Keratinocyte (primary cell): Measurements from ENCODE around the gene ODF2L.

Experiments
- EZH2 ChIP-seq: IDR thresholded peaks from one replicate; pipeline ENCODE4 v1.6.1; 2012; ENCODE audit warnings: inconsistent platforms, mild to moderate bottlenecking, low read length, moderate library complexity
- TF ChIP-seq, protein P1 (sequence below), 3 experiments: IDR thresholded peaks in 1 of 3; conservative IDR thresholded peaks in 1 of 3; optimal IDR thresholded peaks in 1 of 3; 2 replicates in 2 of 3; 3 replicates in 1 of 3; pipeline versions ENCODE3 to v1.5.1; 2011; ENCODE audit warnings: low read length in 3 of 3, mild to moderate bottlenecking in 3 of 3, moderate library complexity in 2 of 3, control low read depth in 1 of 3, inconsistent platforms in 1 of 3; ENCODE audit not compliant: insufficient read depth in 2 of 3; ENCODE audit errors: extremely low read depth in 1 of 3

DNA sequence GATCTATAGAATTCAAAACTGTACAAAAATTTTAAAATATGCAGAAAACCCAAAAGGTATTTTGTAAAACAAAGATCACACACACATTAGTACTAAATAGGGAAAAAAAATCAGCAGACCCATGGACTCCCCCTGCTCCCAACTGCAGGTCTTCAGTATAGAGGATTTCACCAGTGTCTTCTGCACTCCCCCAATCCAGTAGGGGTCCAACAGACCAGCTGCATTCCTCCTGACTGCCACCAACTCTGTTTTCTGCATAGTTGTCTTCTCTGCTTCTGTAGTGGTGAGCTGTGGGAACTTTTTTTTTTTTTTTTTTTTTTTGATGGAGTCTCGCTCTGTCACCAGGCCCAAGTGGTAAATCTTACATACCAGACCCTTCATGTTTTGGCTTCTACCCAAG lies 49.8 kb upstream of the ODF2L start:
- TF ChIP-seq, protein P1, sequence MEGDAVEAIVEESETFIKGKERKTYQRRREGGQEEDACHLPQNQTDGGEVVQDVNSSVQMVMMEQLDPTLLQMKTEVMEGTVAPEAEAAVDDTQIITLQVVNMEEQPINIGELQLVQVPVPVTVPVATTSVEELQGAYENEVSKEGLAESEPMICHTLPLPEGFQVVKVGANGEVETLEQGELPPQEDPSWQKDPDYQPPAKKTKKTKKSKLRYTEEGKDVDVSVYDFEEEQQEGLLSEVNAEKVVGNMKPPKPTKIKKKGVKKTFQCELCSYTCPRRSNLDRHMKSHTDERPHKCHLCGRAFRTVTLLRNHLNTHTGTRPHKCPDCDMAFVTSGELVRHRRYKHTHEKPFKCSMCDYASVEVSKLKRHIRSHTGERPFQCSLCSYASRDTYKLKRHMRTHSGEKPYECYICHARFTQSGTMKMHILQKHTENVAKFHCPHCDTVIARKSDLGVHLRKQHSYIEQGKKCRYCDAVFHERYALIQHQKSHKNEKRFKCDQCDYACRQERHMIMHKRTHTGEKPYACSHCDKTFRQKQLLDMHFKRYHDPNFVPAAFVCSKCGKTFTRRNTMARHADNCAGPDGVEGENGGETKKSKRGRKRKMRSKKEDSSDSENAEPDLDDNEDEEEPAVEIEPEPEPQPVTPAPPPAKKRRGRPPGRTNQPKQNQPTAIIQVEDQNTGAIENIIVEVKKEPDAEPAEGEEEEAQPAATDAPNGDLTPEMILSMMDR (optimal IDR thresholded peaks at IDR 0.05 in 1 of 3, IDR thresholded peaks at IDR 0.05 in 1 of 3, conservative IDR thresholded peaks at IDR 0.05 in 1 of 3; ENCODE audit: extremely low read depth in 1 of 3, insufficient read depth in 2 of 3, low read length in 3 of 3) = no peak
- no peak for TF ChIP-seq EZH2
